Activated CD8-positive, alpha-beta memory T cell treated with anti-CD3 and anti-CD28 coated beads, Interleukin-2, amount 50 U/mL, for 24 hours (primary cell): ENCODE data around the gene FBXO33.

Source experiments
- DNase-seq: peaks from one replicate; pipeline ENCODE4 v3.0.0-alpha.2; 2020; ENCODE audit errors: extremely low read depth

The FBXO33 gene

DNA sequence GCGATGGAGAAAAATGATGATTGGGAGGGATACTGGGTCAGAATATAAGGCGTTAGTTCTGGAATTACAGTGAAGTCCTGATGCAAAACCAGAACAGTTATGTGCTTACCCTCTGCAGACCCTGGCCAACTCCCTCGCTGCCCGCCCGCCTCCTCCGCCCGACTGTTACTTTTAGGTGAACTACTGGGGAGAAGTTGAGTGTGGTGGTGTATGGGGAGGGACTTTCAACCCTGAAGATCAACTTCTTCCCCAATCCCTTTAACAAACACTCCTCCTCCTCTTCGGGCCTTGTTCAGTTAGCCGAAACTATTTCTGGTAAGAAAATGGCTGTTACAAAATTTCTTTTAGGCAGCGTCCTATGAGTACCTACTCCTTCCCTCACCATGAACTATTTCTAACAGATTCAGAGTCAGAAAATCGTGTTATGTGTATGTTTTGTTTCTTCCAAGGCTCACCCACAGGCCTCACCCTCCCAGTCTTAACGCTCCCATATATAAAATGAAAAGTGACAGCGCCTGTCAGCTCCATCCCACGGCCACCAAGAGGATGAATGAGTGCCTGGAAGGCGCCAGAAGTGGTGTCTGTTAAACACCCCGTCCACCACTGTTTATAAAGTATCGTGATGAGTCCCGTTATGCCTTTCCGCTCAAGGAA lies 1.3 kb downstream of the FBXO33 start:
- no peak for DNase-seq

DNA sequence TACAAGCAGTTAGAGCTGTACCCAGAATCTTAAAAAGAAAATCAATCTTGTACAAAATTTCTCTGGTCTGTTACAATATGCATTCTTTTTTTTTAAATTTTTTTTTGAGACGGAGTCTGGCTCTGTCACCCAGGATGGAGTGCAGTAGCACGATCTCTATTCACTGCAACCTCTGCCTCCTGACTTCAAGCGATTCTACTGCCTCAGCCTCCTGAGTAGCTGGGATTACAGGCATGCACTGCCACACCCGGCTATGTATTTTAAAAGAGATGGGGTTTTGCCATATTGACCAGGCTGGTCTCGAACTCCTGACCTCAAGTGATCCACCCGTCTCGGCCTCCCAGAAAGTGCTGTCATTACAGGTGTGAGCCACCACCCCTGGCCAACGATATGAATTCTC lies 4.1 kb downstream of the FBXO33 start:
- no peak for DNase-seq

DNA sequence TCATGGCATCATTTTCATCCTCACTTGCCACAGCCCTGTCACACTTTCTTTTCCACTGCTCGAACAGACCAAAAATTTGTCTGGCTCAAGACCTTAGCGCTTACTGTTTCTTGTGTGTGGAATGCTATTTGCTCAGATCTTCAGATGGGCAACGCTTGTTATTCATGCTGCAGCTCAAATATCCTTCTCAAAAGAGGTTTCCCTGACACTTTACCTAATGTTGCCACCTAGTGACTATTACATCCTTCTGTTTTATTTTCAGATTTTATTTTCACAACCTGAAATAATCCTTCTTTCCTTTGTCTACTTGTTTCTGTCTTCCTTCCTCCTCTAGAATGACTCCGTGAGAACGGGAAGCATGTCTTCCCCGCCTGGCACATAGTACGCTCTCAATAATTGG lies 5.6 kb downstream of the FBXO33 start:
- no peak for DNase-seq

DNA sequence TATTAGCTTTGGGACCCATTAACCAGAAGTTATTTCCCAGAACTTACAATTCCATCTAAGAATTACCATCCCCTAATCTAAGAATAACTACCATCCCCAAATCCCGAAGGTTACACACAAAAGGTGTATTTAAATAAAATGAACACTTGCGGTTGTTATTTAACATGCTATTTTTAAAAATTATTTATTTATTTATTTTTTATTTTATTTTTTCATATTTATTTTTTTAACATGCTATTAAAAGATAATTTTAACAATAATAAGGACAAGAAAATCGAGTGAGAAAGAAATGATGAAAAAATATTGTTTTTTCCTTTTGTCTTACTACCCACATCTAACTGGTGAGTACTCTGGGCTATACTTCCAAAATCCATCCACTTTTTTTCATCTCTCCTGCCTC lies 6.3 kb downstream of the FBXO33 start:
- DNase-seq = no peak

DNA sequence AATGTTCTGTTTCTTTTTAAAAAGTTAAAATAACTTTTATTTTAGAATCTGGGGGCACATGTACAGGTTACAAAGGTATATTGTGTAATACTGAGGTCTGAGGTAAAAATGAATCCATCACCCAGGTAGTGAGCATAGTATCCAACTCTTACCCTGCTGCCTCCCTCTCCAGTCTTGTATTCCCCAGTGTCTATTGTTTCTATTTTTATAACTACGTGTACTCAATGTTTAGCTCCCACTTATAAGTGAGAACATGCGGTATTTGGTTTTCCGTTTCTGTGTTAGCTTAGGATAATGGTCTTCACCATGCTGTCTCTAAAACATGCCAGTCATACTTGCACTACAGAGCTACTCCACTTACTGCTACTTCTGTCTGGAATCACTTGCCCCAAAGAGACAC lies 8.4 kb downstream of the FBXO33 start:
- no peak for DNase-seq

DNA sequence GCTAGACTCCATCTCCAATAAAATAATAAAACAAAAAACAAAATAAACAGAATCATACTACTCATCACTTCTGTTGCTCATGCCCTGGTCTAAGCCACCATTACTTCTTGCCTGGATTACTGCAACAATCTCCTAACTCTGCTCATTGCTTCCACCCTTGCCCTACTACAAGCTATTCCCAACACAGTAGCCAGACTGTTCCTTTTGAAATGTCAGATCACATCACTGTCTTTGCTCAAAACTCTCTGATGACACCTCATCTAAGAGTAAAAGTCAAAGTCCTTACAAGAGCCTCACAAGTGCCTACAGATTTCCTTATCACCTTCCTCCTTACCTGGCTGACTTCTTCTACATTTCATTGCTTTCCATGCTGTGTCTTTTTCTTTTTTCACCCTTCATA lies 10.0 kb downstream of the FBXO33 start:
- no peak for DNase-seq

DNA sequence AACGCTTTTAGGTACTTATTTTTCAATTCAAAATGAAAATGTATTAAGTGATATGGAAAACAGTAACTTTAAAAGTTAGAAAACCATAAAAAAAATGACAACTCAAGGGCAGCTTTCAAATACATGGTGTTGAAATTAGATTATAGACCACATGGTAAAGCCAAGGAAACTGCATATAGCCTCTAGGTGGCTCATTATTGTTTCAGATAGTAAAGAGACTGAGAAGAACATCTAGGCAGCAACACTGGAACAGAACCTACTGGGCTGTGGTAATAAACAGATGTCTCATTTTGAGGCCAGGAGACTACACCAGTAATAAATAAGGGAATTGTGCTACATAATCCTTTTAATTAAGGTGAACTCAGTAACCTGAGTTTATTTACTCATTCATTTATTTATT lies 13.0 kb downstream of the FBXO33 start:
- no peak for DNase-seq

DNA sequence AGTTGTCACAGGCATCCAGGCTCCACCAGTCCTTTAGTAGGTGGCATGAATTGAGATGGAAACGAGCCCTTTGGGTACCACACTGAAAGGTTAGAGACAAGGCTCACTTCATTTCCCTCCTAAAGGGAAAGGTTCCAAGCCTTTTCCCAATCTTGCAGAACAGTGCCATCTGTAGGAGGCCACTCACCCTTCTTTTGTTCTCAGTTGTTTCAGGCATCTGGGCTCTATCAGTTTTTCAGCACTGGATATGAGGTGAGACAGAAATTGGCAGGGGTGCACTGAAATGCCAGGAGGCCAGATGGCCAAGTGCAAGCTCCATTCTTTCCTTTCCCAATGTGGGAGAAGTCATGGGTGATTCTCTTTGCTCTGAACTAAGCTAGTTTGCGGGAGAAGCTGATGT lies 15.2 kb downstream of the FBXO33 start:
- DNase-seq = no peak

DNA sequence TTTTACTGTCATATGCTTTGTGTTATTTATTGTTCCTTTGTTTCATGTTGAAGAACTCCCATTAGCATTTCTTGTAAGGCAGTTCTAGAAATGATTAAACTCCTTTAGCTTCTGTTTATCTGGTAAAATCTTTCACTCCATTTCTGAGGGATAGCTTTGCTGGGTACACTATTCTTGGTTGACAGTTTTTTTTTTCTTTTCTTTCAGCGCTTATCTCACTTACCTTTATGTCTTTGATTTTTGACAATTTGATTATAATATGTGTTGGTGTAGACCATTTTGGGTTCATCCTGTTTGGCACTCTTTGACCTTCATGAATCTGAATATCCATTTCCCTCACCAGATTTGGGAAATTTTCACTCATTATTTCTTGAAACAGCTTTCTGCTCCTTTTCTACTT lies 16.2 kb downstream of the FBXO33 start:
- DNase-seq = no peak

DNA sequence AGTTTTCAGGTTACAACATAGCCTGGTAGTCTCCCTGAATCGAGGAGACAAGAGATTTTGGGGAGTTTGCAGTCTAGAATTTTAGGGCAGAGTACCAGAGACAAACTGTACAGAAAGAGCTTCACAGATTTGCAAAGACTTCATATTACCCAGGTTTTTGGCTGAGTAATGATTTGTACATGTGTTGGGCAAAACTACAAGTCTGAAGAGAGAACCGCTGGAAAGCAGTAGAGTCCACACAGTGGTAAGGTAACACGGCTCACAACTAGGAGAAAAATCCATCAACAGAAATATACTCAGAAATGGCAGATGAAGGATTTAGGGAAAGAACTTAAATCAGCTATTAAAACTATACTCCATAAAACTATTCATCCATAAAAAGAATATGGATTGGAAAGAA lies 25.7 kb downstream of the FBXO33 start:
- DNase-seq = no peak

DNA sequence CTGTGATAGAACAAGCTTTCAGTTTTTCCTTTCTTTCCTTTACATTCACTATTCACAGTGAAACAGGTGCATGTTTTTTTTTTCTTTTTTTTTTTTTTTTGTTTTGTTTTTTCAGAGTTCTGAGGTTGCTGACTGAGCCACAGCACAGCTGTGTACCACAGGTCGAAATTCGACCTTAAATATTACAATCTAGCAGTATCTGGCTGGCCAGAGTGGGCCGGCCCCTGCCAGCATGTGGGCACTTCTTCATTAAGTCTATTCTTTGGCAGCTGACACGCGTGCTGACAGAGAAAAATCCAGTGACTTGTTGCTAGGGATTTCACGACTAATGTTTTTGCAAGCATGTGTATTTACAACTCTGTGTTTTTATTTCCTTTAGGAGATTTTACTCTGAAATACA lies 33.9 kb downstream of the FBXO33 start:
- no peak for DNase-seq

DNA sequence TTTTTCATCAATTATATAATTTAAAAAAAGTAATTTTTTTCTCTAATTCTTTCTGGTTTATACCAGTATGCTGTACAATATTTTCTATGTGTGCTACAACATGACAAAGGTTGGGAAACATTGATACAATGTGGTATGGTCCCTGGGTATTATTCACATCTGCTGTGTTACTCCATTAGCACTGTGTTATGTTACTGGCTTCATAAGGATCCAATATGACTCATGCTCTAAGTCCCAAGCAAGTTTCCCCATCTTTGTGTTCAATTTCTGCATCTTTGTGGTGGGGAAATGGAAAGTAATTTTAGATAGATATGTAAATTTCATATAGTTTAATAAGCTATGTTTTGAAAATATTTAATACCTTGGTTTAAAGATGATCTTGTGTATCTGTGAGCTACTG lies 35.8 kb downstream of the FBXO33 start:
- no peak for DNase-seq

DNA sequence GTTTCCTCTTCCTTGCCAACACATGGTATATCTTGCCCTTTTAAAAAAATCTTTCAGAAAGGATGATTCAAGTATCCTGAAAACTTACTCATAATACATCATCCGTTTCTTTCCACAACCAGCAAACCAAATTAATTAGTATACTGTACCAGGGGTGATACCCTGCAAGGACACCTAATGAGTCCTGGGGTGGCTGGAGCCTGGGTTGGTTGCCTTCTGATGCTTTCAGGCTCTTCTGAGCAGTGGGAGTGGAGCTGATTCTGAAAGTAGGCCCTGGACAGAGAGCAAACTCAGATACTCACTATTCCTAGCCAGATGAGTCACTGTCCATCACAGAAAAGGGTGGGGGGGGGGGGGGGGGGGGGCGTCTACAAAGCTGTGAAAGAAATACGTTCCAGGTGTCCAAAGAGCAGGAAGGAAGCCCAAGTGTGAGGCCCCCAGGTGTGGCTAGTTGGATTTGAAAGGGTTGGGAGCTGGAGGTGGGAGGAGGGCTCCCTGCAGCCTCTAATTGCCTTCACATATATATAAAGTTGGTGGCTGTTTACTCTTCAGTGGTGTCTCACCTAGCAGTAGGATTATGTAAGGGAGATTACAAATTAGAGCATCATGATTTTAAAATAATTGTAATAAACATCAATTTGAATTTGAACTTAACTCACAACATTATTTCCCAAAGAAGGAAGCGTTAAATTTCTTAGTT lies 36.5 kb downstream of the FBXO33 start:
- DNase-seq = no peak

DNA sequence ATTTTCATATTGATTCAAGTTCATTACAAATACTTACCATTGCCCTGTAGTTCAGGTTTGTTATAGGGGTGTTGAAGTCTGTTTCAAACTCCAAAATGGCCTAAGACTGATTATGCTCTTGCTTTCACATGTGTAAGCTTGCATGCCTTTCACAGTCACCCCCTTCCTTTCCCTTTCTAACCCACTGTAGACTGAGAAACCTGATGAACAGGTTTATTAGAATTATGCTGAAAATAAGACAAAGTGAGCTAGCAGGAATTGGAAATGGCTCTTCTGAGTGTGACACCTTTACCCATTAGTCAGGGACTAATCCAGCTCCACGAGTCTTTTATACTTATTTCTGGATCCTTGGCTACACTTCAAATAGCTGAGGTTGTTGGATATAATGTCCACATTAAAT lies 38.9 kb downstream of the FBXO33 start:
- no peak for DNase-seq

DNA sequence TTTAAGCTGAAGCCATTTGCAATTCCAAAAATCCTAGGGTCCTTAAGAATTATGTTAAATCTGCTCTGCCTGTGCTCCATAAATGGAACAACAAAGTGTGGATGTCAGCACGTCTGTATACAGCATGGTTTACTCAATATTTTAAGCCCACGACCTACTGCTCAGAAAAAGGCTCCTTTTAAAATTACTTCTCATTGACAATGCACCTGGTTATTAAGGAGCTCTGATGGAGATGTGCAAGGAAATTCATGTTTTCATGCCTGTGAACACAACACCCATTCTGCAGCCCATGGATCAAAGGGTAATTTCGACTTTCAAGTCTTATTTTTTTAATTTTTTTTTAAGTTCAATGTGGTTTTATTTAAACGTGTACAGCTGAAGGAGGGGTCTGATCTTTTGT lies 48.1 kb downstream of the FBXO33 start:
- DNase-seq = no peak

DNA sequence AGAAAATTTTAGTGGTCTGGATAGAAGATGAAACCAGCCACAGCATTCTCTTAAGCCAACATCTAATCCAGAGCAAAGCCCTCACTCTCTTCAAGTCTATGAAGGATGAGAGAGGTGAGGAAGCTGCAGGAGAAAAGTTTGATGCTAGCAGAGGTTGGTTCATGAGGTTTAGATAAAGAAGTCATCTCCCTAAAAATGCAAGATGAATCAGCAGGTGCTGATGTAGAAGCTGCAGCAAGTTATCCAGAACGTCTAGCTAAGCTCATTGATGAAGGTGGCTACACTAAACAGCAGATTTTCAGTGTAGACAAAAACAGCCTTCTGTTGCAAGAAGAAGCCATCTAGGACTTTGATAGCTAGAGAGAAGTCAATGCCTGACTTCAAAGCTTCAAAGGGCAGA lies 48.5 kb downstream of the FBXO33 start:
- DNase-seq = no peak

DNA sequence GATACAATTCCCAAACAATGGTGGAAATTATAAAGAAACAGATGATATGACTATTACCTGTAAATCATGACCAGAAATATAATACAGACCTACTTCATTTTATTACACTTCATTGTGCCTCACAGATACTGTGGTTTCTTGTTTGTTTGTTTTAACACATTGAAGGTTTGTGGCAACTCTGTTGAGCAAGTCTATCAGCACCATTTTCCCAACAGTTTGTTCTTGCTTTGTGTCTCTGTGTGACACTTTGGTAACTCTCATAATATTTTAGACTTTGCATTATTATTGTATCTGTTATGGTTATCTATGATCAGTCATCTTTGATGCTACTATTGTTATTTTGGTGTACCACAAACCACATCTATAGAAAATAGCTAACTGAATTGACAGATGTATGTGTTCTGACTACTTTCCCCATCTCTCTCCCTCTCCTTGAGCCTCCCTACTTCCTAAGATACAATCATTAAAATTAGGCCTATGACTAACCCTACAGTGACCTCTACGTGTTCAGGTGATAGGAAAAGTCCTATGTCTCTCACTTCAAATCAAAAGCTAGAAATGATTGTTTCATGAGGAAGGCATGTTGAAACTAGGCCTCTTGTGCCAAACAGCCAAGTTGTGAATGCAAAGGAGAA lies 49.1 kb downstream of the FBXO33 start:
- no peak for DNase-seq

DNA sequence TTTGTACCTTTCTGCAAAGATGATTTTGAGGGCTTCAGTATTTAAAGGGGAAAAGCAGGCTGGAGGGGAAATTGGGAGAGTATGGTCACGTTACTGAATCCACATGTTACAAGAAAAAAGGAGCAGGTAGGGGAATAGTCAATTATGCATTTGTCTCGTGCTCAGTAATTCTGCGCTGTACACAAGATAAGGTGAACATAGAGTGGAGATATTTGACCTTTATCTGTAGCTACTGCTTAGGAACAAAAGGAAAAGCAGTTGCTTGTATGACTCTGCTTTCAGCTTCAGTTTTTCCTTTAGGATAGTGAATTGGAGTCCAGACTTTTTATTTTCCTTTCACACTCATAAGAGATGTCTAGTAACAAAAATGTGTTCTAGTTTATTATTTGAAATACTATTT lies 49.8 kb downstream of the FBXO33 start:
- DNase-seq = no peak

DNA sequence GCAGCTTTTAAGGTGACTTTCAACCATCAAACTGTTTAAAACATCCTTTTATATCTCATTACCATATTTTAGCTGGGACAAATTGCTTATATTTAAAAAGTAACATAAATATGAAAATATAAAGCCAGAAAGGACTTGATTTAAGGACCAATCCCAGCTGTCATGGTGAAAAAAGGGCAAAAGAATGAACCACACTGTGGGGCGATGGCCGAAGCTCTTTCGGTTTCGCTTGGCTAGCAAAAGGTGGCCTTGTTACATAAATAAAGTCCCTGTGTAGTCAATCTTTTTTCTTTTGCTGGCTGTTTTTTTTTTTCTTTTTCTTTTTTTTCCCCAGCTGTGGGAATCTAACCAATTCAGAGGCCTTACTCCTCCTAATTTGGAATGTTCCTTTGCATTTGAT lies 50.9 kb downstream of the FBXO33 start:
- DNase-seq = no peak

DNA sequence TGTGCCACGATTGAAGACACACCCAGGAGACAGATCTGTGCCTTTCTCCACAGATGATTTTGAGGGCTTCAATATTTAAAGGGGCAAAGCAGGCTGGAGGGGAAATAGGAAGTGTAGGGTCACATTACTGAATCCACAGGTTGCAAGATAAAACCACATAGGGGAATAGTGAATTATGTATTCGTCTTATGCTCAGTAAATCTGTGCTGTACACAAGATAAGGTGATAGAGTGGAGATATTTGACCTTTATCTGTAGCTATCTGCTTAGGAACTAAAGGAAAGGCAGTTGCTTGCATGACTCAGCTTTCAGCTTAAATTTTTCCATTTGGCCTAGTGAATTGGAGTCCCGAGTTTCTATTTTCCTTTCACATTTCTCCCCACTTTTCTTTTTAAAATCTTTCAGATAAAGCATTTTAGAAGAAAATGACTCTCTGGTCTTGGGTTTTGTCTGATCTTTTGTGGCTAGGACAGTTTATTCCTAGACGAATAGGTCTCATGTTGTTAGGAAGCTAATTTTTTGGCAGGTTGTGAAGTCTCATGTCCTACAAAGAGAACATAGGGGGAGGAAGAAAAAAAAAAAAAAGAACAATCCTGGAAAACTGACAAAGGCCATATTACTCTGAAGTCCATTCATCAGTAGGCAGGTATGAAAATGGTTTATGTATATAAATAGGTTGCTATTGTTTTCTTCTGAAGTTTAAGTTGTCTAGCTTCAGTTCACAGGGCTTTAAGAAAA lies 55.4 kb downstream of the FBXO33 start:
- DNase-seq = no peak

DNA sequence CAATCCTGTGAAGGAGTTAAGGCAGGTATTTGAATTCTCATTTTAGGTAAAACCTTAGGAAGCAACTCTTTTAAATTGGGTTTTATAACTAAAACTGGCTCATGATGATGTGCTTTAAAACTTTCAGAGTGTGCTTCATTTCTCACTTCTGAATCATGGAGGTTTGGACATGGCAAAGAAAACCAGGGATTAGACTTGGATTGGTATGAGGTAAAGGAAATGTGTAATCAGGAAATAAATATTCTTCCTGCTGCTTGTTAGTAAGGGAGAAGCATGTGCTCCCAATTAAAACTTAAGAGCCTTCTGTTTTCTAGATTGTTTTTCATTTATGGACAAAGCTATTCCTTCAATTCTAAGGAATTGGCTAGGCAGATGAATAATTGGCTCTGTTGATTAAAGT lies 57.4 kb downstream of the FBXO33 start:
- DNase-seq = no peak

DNA sequence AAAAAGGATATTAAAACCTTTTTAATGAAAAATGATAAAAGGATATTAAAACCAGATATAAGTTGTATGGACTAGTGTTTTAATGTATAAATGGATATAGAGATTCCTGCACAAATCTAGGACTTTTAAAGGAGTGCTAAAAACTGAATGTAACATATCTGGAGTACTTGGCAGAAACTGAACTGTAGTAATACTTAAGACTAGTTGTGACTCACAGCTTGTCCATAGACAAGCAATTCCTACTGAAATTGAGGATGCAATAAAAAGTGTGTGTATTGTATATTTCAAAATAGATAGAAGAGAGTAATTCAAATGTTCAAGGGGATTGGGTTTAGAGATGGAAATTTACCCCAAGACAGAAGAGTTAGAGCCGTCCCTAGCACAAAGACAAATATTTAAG lies 59.6 kb downstream of the FBXO33 start:
- no peak for DNase-seq

DNA sequence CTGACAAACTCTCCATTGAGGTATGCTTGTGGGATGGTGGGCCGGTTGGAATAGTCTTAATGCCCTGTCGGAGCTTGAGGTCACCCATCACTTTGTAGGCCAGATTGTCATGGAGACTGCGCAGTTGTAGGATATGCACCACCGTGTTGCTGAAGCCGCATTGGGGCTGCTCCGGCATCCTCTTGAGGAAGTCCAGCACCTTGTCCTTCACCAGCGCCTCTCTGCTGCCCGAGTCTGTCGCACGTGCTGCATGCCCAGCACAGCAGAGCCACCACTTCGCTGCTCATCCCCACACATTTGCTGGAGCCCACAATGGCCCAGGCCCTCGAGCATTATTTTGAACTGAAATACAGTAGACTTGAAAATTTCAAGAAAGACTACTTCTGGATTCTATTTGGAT lies 61.8 kb downstream of the FBXO33 start:
- no peak for DNase-seq
